ENCODE results near the gene REEP1.

Gene REEP1

DNA sequence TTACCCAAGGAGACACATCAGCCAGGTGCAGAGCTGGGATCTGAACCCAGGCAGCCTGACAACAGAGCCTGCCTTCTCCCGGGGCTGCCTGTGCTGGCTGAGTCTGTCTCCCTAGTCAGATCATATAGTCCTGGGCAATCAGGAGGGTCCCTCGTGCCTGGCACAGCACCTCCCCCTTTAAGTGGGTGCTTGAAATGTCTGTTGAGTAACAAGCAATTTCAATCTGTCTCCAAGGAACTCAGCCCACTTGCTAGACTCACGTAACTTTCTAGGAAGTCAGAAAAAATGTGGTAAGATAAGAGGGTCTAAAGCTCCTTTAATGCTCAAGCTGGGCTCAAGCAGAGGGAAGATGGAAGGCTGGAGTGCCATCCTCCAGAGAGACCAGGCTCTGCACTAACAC, 51.9 kb downstream of the REEP1 start:
- TF ChIP-seq, protein P1, sequence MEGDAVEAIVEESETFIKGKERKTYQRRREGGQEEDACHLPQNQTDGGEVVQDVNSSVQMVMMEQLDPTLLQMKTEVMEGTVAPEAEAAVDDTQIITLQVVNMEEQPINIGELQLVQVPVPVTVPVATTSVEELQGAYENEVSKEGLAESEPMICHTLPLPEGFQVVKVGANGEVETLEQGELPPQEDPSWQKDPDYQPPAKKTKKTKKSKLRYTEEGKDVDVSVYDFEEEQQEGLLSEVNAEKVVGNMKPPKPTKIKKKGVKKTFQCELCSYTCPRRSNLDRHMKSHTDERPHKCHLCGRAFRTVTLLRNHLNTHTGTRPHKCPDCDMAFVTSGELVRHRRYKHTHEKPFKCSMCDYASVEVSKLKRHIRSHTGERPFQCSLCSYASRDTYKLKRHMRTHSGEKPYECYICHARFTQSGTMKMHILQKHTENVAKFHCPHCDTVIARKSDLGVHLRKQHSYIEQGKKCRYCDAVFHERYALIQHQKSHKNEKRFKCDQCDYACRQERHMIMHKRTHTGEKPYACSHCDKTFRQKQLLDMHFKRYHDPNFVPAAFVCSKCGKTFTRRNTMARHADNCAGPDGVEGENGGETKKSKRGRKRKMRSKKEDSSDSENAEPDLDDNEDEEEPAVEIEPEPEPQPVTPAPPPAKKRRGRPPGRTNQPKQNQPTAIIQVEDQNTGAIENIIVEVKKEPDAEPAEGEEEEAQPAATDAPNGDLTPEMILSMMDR (IDR thresholded peaks at IDR 0.05), result no peak
- no peak for TF ChIP-seq ZFX (IDR thresholded peaks at IDR 0.05; ENCODE audit: borderline replicate concordance)
- no peak overlapping the region for H3K27ac ChIP-seq

DNA sequence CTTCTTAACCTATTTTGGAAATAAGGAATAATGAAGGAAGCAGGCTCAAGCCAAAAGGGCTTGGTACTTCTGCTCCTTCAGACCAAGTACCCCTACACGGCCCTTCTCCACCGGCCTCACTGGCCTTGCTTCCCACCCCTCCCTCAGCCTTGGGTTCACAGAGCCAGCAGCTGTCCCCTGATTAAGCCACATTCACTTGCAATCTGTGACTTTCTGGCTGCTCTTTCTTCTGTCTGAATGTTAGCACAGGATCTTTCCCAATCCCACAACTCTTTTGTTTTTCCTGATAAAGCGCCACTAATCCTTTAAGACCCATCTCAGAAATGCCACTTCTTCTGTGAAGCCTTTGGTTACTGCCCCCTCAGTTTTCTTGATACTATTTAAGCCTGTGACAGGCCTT, 52.4 kb downstream of the REEP1 start:
- no peak overlapping the region for H3K27ac ChIP-seq
- TF ChIP-seq, protein P1 (IDR thresholded peaks at IDR 0.05), result no peak
- no peak for TF ChIP-seq ZFX (IDR thresholded peaks at IDR 0.05; ENCODE audit: borderline replicate concordance)

DNA sequence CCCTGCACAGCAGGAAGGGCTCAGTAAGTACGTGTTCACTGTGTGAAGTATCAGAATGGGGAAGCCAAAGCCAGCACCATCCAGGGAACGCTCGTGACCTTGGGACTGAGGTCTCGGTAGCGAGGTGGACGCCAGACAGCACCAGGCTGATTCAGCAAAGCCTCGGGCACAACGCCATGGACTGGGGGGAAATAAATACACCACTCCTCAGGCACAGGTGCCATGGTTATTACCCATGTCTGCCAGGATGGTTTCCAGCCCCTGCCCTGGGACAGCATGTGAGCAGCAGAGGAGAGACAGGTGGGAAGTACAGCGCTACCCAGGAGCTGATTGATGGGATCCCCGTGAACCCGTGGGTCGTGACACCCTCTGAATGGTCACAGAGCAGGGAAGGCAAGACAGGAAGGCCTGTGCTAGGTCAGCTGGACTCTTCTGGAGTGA, 53.0 kb downstream of the REEP1 start:
- no peak for TF ChIP-seq ZFX (IDR thresholded peaks at IDR 0.05; ENCODE audit: borderline replicate concordance)
- TF ChIP-seq, protein P1 (IDR thresholded peaks at IDR 0.05), result no peak

DNA sequence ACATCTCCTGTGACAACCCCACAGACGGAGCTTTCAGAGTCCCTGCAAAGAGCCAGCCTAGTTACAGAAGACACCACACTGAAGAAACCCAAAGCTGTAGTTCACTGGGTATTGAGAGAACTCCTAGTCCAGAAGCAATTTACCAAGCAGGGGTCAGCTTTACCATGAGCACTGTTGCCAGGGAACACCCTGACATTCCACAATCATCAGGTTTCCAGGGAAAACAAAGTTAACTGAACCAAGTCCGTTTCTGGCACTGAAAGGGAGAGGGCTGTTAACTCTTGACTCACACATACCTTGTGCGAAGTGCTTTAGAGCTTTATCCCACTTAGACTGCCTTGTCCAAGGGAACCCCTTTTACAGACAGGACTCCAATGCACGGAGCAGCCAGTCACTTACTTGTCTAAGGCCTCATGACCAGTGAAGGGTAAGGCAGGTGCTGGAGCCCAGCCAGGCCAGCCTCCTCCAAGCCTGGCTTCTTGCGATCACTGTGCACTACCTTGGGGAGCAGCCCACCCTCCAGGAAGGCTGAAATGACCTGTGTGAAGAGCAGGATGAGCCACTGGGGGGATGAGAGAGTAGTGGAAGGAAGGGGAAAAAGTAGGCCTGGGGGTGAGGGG, 53.9 kb downstream of the REEP1 start:
- no peak overlapping the region for H3K27ac ChIP-seq
- TF ChIP-seq, protein P1 (IDR thresholded peaks at IDR 0.05), result no peak
- no peak for TF ChIP-seq ZFX (IDR thresholded peaks at IDR 0.05; ENCODE audit: borderline replicate concordance)

More for the DNA sequence above, 53.0 kb downstream of the REEP1 start:
- no peak overlapping the region for H3K27ac ChIP-seq

DNA sequence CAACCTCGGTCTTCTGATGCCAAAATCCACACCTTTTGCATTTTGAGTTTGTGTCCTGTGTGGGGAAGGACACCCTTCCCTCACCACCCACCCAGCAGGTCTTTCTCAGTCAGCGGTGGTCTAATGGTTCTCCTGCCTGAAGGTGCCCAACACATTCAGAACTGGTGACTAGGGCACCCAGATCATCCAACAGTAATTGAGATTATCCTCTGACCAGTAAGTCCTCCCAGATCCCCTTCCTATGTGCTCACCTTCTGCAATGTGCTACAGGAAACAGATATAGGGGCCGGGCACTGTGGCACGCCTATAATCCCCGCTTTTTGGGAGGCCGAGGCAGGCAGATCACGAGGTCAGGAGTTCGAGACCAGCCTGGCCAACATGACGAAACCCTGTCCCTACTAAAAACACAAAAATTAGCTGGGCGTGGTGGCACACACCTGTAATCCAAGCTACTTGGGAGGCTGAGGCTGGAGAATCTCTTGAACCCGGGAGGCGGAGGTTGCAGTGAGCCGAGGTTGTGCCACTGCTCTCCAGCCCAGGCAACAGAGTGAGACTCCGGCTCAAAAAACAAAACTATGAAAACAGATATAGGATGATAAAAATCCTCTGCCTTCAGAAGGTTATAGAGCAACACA, 56.2 kb downstream of the REEP1 start:
- H3K27ac ChIP-seq, result no peak overlapping the region
- TF ChIP-seq, protein P1 (IDR thresholded peaks at IDR 0.05), result no peak
- TF ChIP-seq ZFX (IDR thresholded peaks at IDR 0.05; ENCODE audit: borderline replicate concordance), result no peak

DNA sequence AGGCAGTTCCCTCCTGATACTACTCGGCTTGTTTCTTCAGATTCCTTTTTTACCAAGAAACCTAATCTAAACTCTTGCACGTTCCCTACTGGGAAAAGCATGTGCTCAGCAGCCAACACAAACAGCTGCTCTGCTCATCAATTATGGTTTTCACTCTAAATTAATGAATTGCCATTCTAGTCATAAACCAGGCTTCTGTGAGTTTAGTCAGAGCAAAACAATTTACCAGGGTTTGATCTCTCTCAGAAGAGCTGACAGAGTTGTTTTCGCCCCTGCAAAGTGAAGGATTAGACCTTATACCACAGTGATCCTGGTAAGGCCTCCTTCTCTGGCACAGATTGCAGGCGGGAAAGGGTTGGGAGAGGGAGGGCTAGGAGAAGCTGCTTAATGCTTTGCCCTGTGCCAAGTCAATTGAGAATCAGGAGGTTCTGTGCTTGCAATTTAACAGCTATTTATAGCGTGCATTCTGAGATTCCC, 57.2 kb downstream of the REEP1 start:
- no peak overlapping the region for H3K27ac ChIP-seq
- TF ChIP-seq, protein P1 (IDR thresholded peaks at IDR 0.05), result no peak
- TF ChIP-seq ZFX (IDR thresholded peaks at IDR 0.05; ENCODE audit: borderline replicate concordance), result no peak

DNA sequence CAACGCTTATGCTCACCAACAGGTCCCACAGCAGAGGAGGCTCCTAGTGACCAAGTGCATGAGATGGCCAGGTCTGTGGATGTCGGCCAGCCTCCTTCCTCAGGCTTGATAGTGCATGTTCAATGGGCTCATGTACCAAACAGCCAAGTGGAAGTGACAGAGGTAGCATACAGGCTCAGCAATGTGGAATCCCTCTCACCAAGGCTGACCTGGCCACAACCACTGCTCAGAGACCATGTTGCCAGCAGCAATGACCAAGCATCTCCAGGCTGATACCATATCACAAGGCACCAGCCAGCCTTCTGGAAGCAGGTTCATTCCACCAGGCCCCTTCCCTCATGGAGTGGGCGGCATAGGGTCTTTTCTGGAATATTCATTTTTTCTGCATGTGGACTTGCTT, 61.5 kb downstream of the REEP1 start:
- no peak overlapping the region for H3K27ac ChIP-seq
- no peak for TF ChIP-seq ZFX (IDR thresholded peaks at IDR 0.05; ENCODE audit: borderline replicate concordance)
- TF ChIP-seq, protein P1 (IDR thresholded peaks at IDR 0.05), result no peak
